Measurements from ENCODE around the gene SNAI3. TPM values are rescaled to one million over a fixed set of nuclear protein-coding genes. Genes with fewer than 3 reads are reported as not detected.
A peak's percentile ranks its signal among the peaks of the same experiment; 100 is the strongest.

Gene SNAI3
- total RNA-seq, 2 donors from 2014 or later = 0.25 to 0.40 TPM

DNA sequence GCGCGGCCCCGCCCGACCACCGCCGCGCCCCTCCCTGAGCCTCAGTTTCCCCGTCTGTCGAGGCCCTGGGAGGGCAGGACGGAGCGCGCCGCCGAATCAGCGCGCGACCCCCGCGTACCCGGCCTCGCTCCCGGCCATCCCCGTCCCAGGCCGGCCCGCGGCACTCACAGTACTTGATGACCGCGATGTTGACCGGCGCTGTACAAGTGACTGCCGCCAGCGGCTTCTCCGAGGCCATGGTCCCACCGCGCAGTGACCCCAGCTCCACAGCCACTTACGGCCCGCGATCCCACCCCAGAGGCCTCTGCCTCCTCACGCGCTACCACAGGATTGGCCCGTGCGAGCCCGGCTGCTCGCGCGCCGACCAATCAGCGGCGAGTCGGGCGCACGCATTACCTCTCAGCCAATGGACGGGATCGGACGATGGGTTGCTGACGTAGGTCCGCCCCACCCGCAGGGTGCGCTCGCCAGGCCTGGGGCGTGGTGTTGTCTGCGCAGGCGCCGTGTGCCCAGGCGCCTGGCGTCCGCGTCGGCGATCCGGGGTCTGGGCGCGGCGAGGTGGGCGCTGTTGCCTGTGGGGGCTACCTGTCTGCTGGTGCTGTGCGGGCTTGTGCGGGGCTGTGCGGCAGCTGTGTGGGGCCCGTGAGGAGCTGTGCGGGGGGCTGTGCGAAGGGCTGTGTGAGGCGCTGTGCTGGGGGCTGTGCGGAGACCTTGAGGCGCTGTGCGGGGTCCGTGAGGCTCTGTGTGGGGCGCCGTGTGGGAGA lies 23.3 kb downstream of the SNAI3 start, which contains the start of gene MVD:
Gene MVD (minus strand): TSS at position 249 of the 764 bp plus-strand sequence. CDS start 11 bp downstream, at position 238.
- Histone ChIP-seq H3K27me3 (no peaks in the 10 kb centered on the region), H3K4me3 (peak within 1 kb of the TSS; percentile 87), H3K27ac (peak within 1 kb of the TSS; percentile 79), H3K9ac (ENCODE audit: low read depth in 2 of 2, low read length in 2 of 2) (peak within 1 kb of the TSS; percentile 84 to 98), H3K36me3 (no peaks in the 10 kb centered on the region), H3K4me1 (peaks cover 4% of the 10 kb centered on the region), H3K9me3 (no peaks in the 10 kb centered on the region)
- peak; percentile 97 for DNase-seq
- intact Hi-C loops (cut with DNase I) = no loop called here
- TF ChIP-seq, protein P1, sequence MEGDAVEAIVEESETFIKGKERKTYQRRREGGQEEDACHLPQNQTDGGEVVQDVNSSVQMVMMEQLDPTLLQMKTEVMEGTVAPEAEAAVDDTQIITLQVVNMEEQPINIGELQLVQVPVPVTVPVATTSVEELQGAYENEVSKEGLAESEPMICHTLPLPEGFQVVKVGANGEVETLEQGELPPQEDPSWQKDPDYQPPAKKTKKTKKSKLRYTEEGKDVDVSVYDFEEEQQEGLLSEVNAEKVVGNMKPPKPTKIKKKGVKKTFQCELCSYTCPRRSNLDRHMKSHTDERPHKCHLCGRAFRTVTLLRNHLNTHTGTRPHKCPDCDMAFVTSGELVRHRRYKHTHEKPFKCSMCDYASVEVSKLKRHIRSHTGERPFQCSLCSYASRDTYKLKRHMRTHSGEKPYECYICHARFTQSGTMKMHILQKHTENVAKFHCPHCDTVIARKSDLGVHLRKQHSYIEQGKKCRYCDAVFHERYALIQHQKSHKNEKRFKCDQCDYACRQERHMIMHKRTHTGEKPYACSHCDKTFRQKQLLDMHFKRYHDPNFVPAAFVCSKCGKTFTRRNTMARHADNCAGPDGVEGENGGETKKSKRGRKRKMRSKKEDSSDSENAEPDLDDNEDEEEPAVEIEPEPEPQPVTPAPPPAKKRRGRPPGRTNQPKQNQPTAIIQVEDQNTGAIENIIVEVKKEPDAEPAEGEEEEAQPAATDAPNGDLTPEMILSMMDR (IDR thresholded peaks at IDR 0.05) = no peak

DNA sequence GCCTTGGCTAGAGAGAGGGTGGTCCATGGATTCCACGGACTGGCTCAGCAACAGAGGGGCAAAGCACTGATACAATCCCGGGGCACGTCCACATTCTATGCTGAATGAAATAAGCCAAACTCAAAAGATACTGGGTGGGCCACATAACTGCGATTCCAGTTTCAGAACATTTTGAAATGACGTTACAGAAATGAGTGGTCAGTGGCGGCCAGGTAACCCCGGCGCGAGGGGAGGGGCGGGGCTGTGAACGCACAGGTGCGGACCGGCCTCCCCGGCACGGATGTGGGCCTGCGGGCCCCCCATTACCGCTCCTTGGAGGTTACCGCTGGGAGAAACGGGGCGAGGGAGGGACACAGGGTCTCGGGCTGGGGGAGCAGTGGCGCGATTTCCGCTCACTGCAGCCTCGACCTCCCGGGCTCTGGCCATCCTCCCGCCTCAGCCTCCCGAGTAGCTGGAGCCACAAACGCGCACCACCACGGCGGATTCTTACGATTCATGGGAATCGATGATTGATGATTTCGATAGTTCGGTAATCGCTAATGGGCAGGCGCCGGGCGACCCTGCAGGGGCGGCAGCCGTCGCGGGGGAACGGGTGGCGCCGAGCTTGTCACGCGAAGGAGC lies 24.0 kb downstream of the SNAI3 start:
- TF ChIP-seq, protein P1 (IDR thresholded peaks at IDR 0.05) = no peak
- H3K9ac ChIP-seq (ENCODE audit: low read depth in 2 of 2, low read length in 2 of 2) = peak overlapping the region; percentile 84 to 98
- peak overlapping the region; percentile 87 for H3K4me3 ChIP-seq
- DNase-seq = peak; percentile 50
- no peaks in the 10 kb centered on the region for H3K27me3 ChIP-seq
- no peaks in the 10 kb centered on the region for H3K36me3 ChIP-seq
- H3K9me3 ChIP-seq = no peaks in the 10 kb centered on the region
- peak overlapping the region; percentile 79 for H3K27ac ChIP-seq
- intact Hi-C loops (cut with DNase I) = no loop called here
- H3K4me1 ChIP-seq = peaks cover 4% of the 10 kb centered on the region

DNA sequence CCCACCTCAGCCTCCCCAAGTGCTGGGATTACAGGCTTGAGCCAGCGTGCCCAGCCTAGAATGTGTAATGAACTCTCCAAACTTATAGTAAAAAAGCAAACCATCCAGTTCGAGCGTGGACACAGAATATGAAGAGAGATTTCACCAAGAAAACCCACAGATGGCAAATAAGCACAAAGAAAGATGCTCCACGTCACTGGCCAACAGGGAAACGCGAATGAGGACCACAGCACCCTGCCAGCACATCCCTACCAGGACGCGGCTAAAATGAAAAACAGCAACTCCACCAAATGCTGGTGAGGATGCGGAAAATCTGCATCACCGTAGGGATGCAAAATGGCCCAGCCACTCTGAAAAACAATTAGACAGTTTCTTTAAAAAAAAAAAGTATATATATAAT lies 24.8 kb downstream of the SNAI3 start:
- Histone ChIP-seq H3K27me3 (no peaks in the 10 kb centered on the region), H3K9me3 (no peaks in the 10 kb centered on the region), H3K4me3 (no peak overlapping the region), H3K9ac (ENCODE audit: low read depth in 2 of 2, low read length in 2 of 2) (no peak overlapping the region), H3K36me3 (no peaks in the 10 kb centered on the region), H3K27ac (no peak overlapping the region), H3K4me1 (peaks cover 4% of the 10 kb centered on the region)
- TF ChIP-seq, protein P1 (IDR thresholded peaks at IDR 0.05) = no peak
- intact Hi-C loops (cut with DNase I) = no loop called here
- no peak for DNase-seq

DNA sequence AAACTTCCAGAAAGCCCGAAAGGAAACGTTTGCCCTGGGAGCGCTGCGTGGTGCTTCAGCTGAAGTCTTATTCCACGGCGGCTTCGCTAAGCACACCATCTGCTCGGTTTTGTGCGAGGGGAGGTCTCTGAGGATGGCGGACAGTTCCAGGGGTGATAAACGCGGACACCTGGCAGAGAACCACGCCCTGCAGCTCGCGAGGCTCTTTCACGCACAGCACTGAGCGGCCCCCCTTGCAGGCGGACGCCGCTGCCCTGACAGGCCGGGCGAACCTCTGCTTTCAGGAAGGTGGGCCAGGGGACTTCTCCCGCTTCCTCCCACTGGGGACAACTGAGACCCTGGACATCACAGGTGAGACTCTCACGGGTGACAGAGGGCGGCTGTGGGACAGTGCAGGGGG lies 27.1 kb downstream of the SNAI3 start:
- no peaks in the 10 kb centered on the region for H3K9me3 ChIP-seq
- TF ChIP-seq, protein P1 (IDR thresholded peaks at IDR 0.05) = no peak
- intact Hi-C loops (cut with DNase I) = no loop called here
- peaks cover 4% of the 10 kb centered on the region for H3K4me1 ChIP-seq
- H3K9ac ChIP-seq (ENCODE audit: low read depth in 2 of 2, low read length in 2 of 2) = no peak overlapping the region
- H3K36me3 ChIP-seq = no peaks in the 10 kb centered on the region
- H3K27ac ChIP-seq = no peak overlapping the region
- DNase-seq = no peak
- H3K27me3 ChIP-seq = no peaks in the 10 kb centered on the region
- no peak overlapping the region for H3K4me3 ChIP-seq

DNA sequence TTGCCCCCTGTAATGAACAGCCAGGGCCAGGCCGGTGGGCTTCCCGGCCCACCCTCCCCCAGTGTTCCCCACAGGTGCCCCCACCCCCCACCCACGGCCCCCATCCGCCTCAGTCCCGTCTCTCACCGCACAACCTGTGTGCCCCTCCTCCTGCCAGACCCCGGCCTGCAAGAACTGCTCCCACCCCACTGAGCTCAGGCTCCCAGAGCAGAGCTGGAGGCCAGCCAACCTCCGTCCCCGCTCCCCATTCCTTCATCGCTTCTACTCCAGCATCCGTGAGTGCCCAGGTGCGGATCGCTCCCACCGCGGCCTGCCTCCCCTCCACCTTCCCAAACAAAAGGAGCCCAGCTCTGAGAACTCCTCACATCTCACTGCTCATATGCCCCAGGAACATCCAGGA lies 27.6 kb downstream of the SNAI3 start:
- Histone ChIP-seq H3K4me1 (peaks cover 4% of the 10 kb centered on the region), H3K27me3 (no peaks in the 10 kb centered on the region), H3K9ac (ENCODE audit: low read depth in 2 of 2, low read length in 2 of 2) (no peak overlapping the region), H3K9me3 (no peaks in the 10 kb centered on the region), H3K36me3 (no peaks in the 10 kb centered on the region), H3K4me3 (no peak overlapping the region), H3K27ac (no peak overlapping the region)
- intact Hi-C loops (cut with DNase I) = no loop called here
- TF ChIP-seq, protein P1 (IDR thresholded peaks at IDR 0.05) = no peak
- no peak for DNase-seq

Measured in colonic mucosa (tissue), 4 donors.